ENCODE data around the gene WDR33. TPM values are rescaled to one million over a fixed set of nuclear protein-coding genes. Genes with fewer than 3 reads are reported as not detected.

WDR33 gene
- total and polyA plus RNA-seq, 2 donors (not counting 3 experiments of a cell fraction or from before 2014, with no cell fraction given), result 16.4 to 52.5 TPM

GRCh38 chr2:127681288-127681804, 129.6 kb downstream of the WDR33 start:
- Histone ChIP-seq H3K4me2 (ENCODE audit: insufficient read depth, low read length) (peak overlapping the region; percentile 7), H3K9me1 (replicated peaks; ENCODE audit: control insufficient read depth, extremely low read depth, insufficient read depth, low read length) (no peaks in the 10 kb centered on the region), H4K20me1 (replicated peaks; ENCODE audit: control insufficient read depth, extremely low read depth, insufficient read depth, low read length) (no peaks in the 10 kb centered on the region), H3K27me3 (ENCODE audit: control insufficient read depth in 2 of 2, insufficient read depth in 2 of 2, low read length in 2 of 2) (no peaks in the 10 kb centered on the region), H3K79me2 (ENCODE audit: control insufficient read depth, insufficient read depth, low read length) (no peaks in the 10 kb centered on the region), H3K36me3 (ENCODE audit: control insufficient read depth in 2 of 2, extremely low read depth in 1 of 2, insufficient read depth in 2 of 2, low read length in 2 of 2) (no peaks in the 10 kb centered on the region), H3K4me3 (replicated peaks in 1 of 3; ENCODE audit: insufficient read depth in 1 of 3, low read depth in 1 of 3, low read length in 3 of 3) (no peak overlapping the region), H3K9me3 (replicated peaks; ENCODE audit: control insufficient read depth, insufficient read depth, low read length) (no peaks in the 10 kb centered on the region), H2AFZ (ENCODE audit: low read depth, low read length) (peak overlapping the region; percentile 83), H3K9ac (replicated peaks; ENCODE audit: extremely low read depth, insufficient read depth, low read length) (no peak overlapping the region), H3K27ac (ENCODE audit: insufficient read depth, low read depth, low read length) (no peak overlapping the region), H3K4me1 (ENCODE audit: control insufficient read depth, extremely low read depth, insufficient read depth, low read length) (peaks cover 12% of the 10 kb centered on the region)
- peak; percentile 47 for DNase-seq (ENCODE audit: low read depth, low spot score)
- BruUV-seq (replicated peaks), result no TSS peak
- intact Hi-C loops (cut with micrococcal nuclease), result no loop called here
- FAIRE-seq, result peak; percentile 84
- TF ChIP-seq MYC (IDR thresholded peaks at IDR 0.05; ENCODE audit: low read depth, low read length) (no peak), JUN (IDR thresholded peaks at IDR 0.05; ENCODE audit: borderline replicate concordance, insufficient read depth, insufficient read length, low read depth) (no peak), EZH2 (IDR thresholded peaks at IDR 0.05; ENCODE audit: borderline replicate concordance, low read depth, low read length, severe bottlenecking) (no peak), CTCF (IDR thresholded peaks at IDR 0.05; ENCODE audit: extremely low read depth in 1 of 2, insufficient read depth in 1 of 2, low read depth in 1 of 2, low read length in 2 of 2) (no peak), GATA2 (IDR thresholded peaks at IDR 0.05; ENCODE audit: insufficient read depth, insufficient read length, low read depth, low read length) (no peak), FOS (IDR thresholded peaks at IDR 0.05; ENCODE audit: borderline replicate concordance, insufficient read depth, low read length) (no peak)
- POLR2A ChIA-PET, result no interaction called here
- dilution Hi-C loops (cut with MboI; ENCODE audit: extremely low pct_ligation_motif_present, low sequenced_read_pairs), result no loop called here
- CTCF ChIA-PET, result interaction anchor here (0.6 to 4.7 kb wide), 7 partner anchors 13 to 155 kb away, joined by 3 to 38 read pairs (median 4); no protein-coding TSS in a partner anchor

Data from endothelial cell of umbilical vein (primary cell).